Neutrophil (primary cell): Measurements from ENCODE around the gene C12orf42.

ENCODE experiments used
- H3K27ac ChIP-seq: fragments of 200-600 bp; sonication (generic); 2 replicates; pipeline ENCODE4 v1.5.1; 2016; ENCODE audit warnings: mild to moderate bottlenecking, moderate library complexity
- H3K27me3 ChIP-seq: fragments of 200-600 bp; sonication (generic); 2 replicates; pipeline ENCODE4 v1.6.0; 2016; ENCODE audit warnings: mild to moderate bottlenecking
- H3K36me3 ChIP-seq: fragments of 200-600 bp; sonication (generic); 2 replicates; pipeline ENCODE4 v1.5.1; 2017
- H3K4me1 ChIP-seq, 2 experiments: fragments of 200-600 bp in 1 of 2; sonication (generic) in 1 of 2; 1 replicate in 1 of 2; 2 replicates in 1 of 2; pipeline versions ENCODE4 v1.5.1 to v1.6.1; 2013 to 2016; ENCODE audit warnings: low read depth in 1 of 2, low read length in 1 of 2, mild to moderate bottlenecking in 1 of 2, moderate library complexity in 1 of 2; ENCODE audit not compliant: control insufficient read depth in 1 of 2, insufficient read depth in 1 of 2
- H3K4me3 ChIP-seq, 2 experiments: fragments of 200-600 bp in 1 of 2; sonication (generic) in 1 of 2; 1 replicate in 1 of 2; 2 replicates in 1 of 2; pipeline ENCODE4 v1.5.1; 2013 to 2016; ENCODE audit warnings: low read depth in 1 of 2, low read length in 1 of 2, mild to moderate bottlenecking in 1 of 2, moderate library complexity in 1 of 2
- H3K9me3 ChIP-seq: fragments of 200-600 bp; sonication (generic); 2 replicates; pipeline ENCODE4 v1.5.1; 2016
- CTCF ChIP-seq: fragments of 200-600 bp; sonication (generic); IDR thresholded peaks from 2 replicates; pipeline ENCODE4 v1.5.1; 2016; ENCODE audit warnings: antibody characterized with exemption

Gene C12orf42

GRCh38 chr12:103494734-103495468 is 867 bp downstream of the C12orf42 start:
- H3K4me3 ChIP-seq, result no peak overlapping the region
- H3K27me3 ChIP-seq, result peaks cover 73% of the 10 kb centered on the region
- TF ChIP-seq CTCF, result no peak
- H3K36me3 ChIP-seq, result no peaks in the 10 kb centered on the region
- no peak overlapping the region for H3K27ac ChIP-seq
- no peaks in the 10 kb centered on the region for H3K9me3 ChIP-seq
- H3K4me1 ChIP-seq, result no peaks in the 10 kb centered on the region

GRCh38 chr12:103494051-103494733 is 1.6 kb downstream of the C12orf42 start:
- Histone ChIP-seq H3K27me3 (peaks cover 67% of the 10 kb centered on the region), H3K27ac (no peak overlapping the region), H3K9me3 (no peaks in the 10 kb centered on the region), H3K4me3 (no peak overlapping the region), H3K4me1 (no peaks in the 10 kb centered on the region), H3K36me3 (no peaks in the 10 kb centered on the region)
- no peak for TF ChIP-seq CTCF

GRCh38 chr12:103493199-103493598 is 2.6 kb downstream of the C12orf42 start:
- H3K4me3 ChIP-seq, result no peak overlapping the region
- H3K36me3 ChIP-seq, result no peaks in the 10 kb centered on the region
- H3K4me1 ChIP-seq, result no peaks in the 10 kb centered on the region
- H3K9me3 ChIP-seq, result no peaks in the 10 kb centered on the region
- peaks cover 59% of the 10 kb centered on the region for H3K27me3 ChIP-seq
- TF ChIP-seq CTCF, result no peak
- no peak overlapping the region for H3K27ac ChIP-seq

- no peak for TF ChIP-seq CTCF
- H3K9me3 ChIP-seq, result no peaks in the 10 kb centered on the region
- no peak overlapping the region for H3K4me3 ChIP-seq
- H3K27me3 ChIP-seq, result no peaks in the 10 kb centered on the region
- H3K4me1 ChIP-seq, result no peaks in the 10 kb centered on the region
- H3K36me3 ChIP-seq, result no peaks in the 10 kb centered on the region
- H3K27ac ChIP-seq, result no peak overlapping the region
These were observed 13.4 kb downstream of the C12orf42 start for GRCh38 chr12:103482365-103482764.

- Histone ChIP-seq H3K4me3 (no peak overlapping the region), H3K36me3 (no peaks in the 10 kb centered on the region), H3K27ac (no peak overlapping the region), H3K9me3 (no peaks in the 10 kb centered on the region), H3K4me1 (no peaks in the 10 kb centered on the region), H3K27me3 (no peaks in the 10 kb centered on the region)
- TF ChIP-seq CTCF, result no peak
These were observed 20.7 kb downstream of the C12orf42 start for GRCh38 chr12:103475073-103475472.
